ENCODE data around the gene XPO6. TPM values are rescaled to one million over a fixed set of nuclear protein-coding genes. Genes with fewer than 3 reads are reported as not detected.

XPO6 gene
- total RNA-seq, 1 experiment from 2014 or later = 135 TPM

GRCh38 chr16:28149011-28149888, 62.5 kb downstream of the XPO6 start:
- Histone ChIP-seq H3K36me3 (ENCODE audit: control insufficient read depth, insufficient read depth, low read length) (peaks cover 18% of the 10 kb centered on the region; the same call in 1 of the 2 replicates), H3K27ac (ENCODE audit: low read length) (no peak overlapping the region), H3K27me3 (ENCODE audit: control insufficient read depth, insufficient read depth, low read length) (no peaks in the 10 kb centered on the region), H3K9me3 (ENCODE audit: control insufficient read depth, insufficient read depth, low read depth, low read length) (no peaks in the 10 kb centered on the region), H3K4me1 (ENCODE audit: control insufficient read depth, insufficient read depth, low read length) (no peaks in the 10 kb centered on the region), H3K4me3 (ENCODE audit: low read depth in 2 of 2, low read length in 2 of 2) (no peak overlapping the region)
- in situ Hi-C loops (cut with HindIII; ENCODE audit: low pct_unique_long_range_greater_than_20kb, low sequenced_read_pairs) (no loop called here), intact Hi-C loops (cut with micrococcal nuclease; ENCODE audit: unreplicated experiment) (no loop called here)
- ATAC-seq = no peak
- POLR2A ChIA-PET = no interaction called here
- BruUV-seq (replicated peaks) = no TSS peak
- CTCF ChIA-PET = no interaction called here
- no peak for DNase-seq (ENCODE audit: low read depth, low spot score)
- TF ChIP-seq SIN3A (IDR thresholded peaks at IDR 0.05; ENCODE audit: borderline replicate concordance, insufficient read depth, low read depth, low read length) (no peak), POLR2AphosphoS5 (IDR thresholded peaks at IDR 0.05; ENCODE audit: low read depth, low read length) (no peak), TCF7L2 (IDR thresholded peaks at IDR 0.05; ENCODE audit: low read depth, low read length) (no peak), CTCF (IDR thresholded peaks at IDR 0.05) (no peak)
- TF ChIP-seq, protein P1, sequence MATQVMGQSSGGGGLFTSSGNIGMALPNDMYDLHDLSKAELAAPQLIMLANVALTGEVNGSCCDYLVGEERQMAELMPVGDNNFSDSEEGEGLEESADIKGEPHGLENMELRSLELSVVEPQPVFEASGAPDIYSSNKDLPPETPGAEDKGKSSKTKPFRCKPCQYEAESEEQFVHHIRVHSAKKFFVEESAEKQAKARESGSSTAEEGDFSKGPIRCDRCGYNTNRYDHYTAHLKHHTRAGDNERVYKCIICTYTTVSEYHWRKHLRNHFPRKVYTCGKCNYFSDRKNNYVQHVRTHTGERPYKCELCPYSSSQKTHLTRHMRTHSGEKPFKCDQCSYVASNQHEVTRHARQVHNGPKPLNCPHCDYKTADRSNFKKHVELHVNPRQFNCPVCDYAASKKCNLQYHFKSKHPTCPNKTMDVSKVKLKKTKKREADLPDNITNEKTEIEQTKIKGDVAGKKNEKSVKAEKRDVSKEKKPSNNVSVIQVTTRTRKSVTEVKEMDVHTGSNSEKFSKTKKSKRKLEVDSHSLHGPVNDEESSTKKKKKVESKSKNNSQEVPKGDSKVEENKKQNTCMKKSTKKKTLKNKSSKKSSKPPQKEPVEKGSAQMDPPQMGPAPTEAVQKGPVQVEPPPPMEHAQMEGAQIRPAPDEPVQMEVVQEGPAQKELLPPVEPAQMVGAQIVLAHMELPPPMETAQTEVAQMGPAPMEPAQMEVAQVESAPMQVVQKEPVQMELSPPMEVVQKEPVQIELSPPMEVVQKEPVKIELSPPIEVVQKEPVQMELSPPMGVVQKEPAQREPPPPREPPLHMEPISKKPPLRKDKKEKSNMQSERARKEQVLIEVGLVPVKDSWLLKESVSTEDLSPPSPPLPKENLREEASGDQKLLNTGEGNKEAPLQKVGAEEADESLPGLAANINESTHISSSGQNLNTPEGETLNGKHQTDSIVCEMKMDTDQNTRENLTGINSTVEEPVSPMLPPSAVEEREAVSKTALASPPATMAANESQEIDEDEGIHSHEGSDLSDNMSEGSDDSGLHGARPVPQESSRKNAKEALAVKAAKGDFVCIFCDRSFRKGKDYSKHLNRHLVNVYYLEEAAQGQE (IDR thresholded peaks at IDR 0.05; ENCODE audit: insufficient read depth in 1 of 2, low read depth in 2 of 2, low read length in 1 of 2) = no peak

DNA sequence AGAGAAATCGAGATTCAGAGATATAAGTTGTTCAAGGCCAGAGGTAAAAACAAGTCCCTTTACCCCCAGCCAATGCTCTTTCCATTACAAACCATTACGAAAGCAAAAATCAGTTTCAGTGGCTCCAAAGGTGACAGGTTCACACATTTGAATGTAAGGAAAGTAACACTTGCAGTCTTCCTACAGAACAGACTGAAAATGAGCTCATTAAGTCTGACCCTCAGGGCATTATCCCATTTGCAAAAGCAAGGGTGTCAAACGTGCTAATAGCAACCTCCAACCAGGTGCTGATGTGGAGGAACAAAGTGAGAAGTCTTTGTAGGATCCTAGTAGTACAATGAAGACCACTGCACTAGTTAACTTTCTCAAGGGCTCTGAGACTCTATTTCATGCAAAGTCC, 65.2 kb downstream of the XPO6 start:
- H3K4me3 ChIP-seq (ENCODE audit: low read depth in 2 of 2, low read length in 2 of 2) = no peak overlapping the region
- in situ Hi-C loops (cut with HindIII; ENCODE audit: low pct_unique_long_range_greater_than_20kb, low sequenced_read_pairs) (no loop called here), intact Hi-C loops (cut with micrococcal nuclease; ENCODE audit: unreplicated experiment) (no loop called here)
- no peaks in the 10 kb centered on the region for H3K9me3 ChIP-seq (ENCODE audit: control insufficient read depth, insufficient read depth, low read depth, low read length)
- CTCF ChIA-PET = no interaction called here
- POLR2A ChIA-PET = no interaction called here
- no TSS peak for BruUV-seq (replicated peaks)
- H3K27ac ChIP-seq (ENCODE audit: low read length) = no peak overlapping the region
- ATAC-seq = no peak
- H3K36me3 ChIP-seq (ENCODE audit: control insufficient read depth, insufficient read depth, low read length) = peaks cover 14% of the 10 kb centered on the region; the same call in 1 of the 2 replicates
- no peaks in the 10 kb centered on the region for H3K4me1 ChIP-seq (ENCODE audit: control insufficient read depth, insufficient read depth, low read length)
- H3K27me3 ChIP-seq (ENCODE audit: control insufficient read depth, insufficient read depth, low read length) = no peaks in the 10 kb centered on the region
- TF ChIP-seq, protein P1 (IDR thresholded peaks at IDR 0.05; ENCODE audit: insufficient read depth in 1 of 2, low read depth in 2 of 2, low read length in 1 of 2) = no peak
- no peak for TF ChIP-seq POLR2AphosphoS5 (IDR thresholded peaks at IDR 0.05; ENCODE audit: low read depth, low read length)
- TF ChIP-seq SIN3A (IDR thresholded peaks at IDR 0.05; ENCODE audit: borderline replicate concordance, insufficient read depth, low read depth, low read length) = no peak
- TF ChIP-seq CTCF (IDR thresholded peaks at IDR 0.05) = no peak
- TF ChIP-seq TCF7L2 (IDR thresholded peaks at IDR 0.05; ENCODE audit: low read depth, low read length) = no peak
- no peak for DNase-seq (ENCODE audit: low read depth, low spot score)

Measured in Panc1 (cell line).